Activated CD8-positive, alpha-beta memory T cell treated with anti-CD3 and anti-CD28 coated beads for 4 hours (primary cell): ENCODE data around the gene SLC24A3.

Experiments used
- DNase-seq, 2 donors: peaks; one replicate each; pipeline ENCODE4 v3.0.0-alpha.2; 2020; ENCODE audit warnings: low read depth in 2 of 2

Gene SLC24A3

DNA sequence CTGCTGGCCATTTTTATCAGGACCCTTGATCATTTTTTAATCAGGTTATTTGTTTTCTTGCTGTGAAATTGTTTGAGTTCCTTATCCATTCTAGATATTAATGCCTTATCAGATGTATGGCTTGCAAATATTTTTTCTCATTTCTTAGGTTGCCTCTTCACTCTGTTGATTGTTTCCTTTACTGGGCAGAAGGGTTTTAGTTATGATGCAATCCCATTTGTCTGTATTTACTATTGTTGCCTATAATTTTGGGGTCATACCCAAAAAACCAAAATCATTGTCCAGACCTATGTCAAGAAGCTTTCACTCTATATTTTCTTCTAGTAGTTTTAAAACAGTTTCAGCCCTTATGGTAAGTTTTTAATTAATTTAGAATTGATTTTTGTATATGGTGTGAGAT, 172.5 kb downstream of the SLC24A3 start:
- no peak for DNase-seq

DNA sequence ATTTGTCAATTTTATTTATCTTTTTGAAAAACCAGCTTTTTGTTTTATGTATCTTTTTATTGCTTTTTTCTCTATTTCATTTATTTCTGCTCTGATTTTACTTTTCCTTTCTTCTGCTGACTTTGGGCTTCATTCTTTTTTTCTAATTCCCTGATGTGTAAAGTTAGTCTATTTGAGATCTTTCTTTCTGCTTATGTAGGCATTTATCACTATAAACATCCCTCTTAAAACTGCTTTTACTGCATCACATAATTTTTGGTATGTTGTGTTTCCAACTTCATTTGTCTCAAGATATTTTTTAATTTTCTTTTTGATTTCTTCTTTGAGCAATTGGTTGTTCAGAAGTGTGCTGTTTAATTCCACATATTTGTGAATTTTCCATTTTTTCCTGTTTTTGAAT, 174.8 kb downstream of the SLC24A3 start:
- no peak for DNase-seq

DNA sequence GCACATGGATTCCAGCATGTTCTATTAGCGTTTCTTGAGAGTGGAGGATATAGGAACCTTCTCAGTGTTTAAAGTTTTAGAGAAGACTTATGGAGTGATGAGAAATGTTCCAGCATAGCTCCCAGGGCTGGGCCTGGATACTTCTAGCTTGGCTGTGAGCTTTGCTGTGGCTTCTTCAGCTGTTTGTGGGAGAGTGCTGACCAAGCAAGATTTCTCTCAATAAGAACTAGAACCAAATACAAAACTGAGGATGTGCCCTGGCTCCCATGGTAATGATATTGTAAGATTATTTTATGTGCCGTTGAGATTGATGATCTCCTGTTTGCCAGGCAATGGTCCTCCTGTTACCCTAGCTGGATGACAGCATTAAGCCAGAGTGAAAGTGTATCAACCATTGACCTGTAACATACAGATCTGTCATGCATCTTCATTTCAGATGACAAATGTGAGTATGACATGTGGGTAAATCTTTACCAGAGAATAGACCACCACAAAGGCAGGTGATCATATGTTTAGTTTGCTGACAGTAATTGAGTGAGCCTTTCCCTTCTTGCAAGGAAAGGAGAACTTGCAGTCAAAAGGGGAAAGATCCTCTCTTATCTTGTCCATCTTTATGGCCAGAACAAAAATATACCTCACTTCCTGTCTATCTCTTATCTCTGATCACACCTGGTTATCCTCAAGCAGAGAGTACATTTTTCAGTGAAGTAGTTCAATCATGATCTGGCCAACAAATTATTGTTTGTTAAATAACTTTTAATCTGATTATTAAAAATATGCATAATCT, 180.1 kb downstream of the SLC24A3 start:
- DNase-seq: no peak

DNA sequence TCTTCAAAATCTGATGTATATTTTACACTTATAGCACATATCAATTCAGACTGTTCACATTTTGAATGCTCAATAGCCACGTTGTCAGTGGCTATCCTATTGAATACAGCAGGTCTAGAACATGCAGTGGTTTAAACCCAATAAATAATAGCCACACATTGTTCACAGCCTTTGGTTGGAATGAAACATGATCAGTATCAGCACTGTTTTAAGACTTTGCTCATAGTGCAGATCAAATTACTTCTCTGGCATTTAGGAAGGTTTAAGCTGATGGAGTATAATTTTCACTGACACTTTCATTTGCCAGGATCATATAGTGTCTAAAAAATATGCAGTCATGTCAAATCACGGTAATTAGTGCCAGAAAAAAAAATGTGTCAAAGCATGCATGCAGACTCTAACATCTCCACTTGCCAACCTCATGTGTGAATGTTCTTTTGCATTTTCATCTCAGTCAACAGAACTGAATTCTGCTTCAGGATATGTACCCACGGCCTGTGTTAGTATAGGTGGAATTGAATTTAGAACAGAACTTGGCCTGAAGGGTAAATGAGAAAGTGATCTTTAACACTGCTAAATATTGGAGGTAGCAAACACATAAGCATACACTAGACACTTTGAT, 184.1 kb downstream of the SLC24A3 start:
- DNase-seq: no peak

DNA sequence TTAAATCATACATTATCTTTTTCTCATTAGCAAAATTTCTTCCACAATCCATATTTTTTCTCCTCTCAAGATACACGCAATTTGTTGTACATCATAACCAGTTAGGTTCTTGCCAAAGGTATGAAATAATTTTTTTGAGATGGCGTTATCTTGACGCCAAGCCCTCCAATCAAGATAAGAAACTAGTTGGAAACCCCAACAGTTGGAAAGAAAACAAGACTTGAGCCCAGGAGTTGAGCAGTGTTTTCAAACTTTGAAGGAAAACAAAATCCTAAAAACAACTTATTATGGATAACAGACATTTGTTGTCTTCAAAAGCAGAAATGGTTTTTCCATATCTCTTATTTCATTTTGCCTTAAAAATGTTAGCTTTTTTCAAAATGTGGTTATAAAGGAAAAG, 184.8 kb downstream of the SLC24A3 start:
- DNase-seq: no peak

DNA sequence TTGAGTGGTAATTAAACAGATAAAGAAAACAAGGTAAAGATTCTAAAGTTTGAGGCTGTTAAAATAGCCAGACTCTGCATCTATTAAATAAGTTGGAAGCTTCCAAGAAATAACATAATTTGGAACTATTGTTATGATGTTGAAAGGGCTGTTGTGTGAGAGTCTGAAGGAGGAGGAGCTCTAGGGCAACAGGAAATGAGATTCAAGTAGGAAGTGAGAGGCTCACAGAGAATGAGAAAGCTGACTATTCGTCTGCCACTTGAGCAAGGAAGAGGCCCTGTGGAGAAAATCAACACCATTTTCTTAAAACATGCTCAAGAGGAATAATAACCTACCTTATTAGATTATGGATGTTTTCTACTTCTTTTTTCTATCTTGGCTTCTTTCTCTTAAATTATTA, 185.2 kb downstream of the SLC24A3 start:
- DNase-seq: no peak

DNA sequence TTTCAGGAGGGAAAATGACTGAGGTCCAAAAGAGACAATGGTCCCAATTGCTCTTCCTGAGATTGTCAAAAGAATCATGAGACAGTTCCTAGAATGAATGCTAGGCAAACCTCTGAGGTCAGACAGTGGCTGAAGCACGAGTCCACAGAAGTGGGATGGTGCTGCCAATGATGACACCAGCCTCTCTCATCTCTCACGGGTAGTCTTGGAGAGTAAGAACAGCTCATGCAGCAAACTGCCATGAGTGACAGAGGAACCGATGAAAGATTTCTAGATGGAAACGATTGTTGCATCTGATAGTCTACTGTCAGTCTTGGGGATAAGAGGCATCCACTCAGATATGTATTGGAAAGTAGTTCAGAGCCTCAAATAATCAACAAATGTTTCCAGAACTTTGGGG, 188.7 kb downstream of the SLC24A3 start:
- DNase-seq: no peak

DNA sequence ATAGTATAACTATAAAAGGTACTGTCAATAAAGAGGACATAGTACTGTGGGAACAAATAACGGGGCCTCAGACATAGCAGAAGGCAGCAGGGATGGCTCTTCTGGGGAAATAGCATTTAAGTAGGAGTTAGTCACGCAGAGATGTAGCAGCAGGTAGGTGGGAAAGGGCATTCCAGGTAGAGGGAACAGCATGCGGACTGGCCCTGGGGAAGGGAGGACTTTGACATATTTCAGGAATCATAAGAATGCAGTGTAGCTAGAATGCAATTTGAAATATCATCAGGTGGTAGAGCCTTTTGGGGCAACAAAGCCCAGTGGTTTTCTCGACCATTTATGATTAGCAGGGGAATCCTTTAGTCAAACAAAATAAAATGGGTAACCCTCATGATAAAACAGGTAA, 191.1 kb downstream of the SLC24A3 start:
- DNase-seq: no peak

DNA sequence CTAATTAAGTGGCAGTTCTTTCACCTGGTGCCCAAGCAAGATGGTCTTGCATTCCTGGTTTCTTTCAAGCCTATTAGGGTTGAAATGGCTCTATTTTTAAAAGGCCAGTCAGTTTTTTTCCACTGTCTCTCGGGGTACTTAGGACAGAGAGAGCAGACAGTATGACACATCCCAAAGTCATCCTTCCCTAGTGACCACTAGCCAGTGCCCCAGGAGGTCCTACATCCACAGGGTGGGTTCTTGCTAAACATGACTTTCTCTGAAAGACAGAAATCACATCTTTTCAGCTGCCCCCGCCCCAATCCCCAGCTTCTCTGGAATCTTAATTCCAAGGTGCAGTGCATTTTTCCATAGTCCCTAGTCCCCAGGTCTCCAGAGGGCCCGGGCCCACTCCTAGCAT, 192.4 kb downstream of the SLC24A3 start:
- no peak for DNase-seq

DNA sequence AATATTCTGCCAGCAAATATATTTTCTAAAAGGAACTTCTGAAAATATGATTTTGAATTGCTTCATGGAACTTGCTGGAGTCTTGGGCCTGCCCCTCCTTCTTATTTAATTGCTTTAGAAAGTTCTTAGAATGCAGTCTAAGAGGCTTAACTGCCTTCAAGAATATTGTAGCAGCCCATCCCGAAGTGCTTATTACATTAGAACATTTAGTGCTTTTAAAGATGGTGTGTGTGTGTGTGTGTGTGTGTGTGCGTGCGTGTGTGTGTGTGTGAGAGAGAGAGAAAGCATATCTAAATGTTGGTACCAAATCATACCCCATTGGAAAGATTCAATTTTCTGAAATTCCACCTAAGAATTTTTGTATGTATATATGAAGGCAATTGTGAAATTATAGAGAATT, 193.5 kb downstream of the SLC24A3 start:
- no peak for DNase-seq

DNA sequence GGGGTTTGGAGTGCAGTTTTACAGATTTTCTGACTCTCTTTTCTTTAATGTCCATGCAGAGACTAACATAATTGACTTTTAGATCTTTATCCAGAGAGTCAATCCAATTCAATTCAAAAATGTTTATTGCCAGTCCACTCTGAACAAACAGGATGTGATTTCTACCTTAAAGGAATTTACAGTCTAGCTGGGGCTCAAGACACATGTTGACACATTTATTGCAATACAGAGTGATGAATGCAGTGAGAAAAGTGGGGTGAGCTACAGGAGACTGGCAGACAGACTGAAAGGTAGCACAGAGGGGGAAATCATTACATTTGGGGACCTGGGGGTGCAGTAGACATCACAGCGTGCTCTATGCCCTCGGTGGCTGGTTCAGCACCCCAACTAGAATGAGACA, 193.9 kb downstream of the SLC24A3 start:
- DNase-seq: no peak

DNA sequence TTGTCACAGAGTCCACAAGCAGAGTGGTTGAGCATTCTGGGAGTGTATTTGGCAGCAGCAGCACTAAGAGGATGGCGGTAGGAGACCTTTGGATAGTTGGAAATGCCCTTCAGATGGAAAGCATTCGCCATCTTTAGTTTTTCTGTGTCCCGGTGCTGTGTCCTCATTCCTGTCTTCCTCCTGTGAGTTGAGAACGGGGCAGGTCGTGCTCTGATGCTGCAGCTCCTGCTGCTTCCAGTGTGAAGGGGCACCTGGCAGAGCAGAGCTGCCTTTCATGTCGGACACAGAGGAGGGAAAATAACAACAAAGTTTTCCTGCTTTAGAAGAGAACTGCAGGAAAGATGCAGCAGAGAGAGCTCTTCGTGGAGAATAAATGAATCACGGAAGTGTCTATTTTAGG, 194.8 kb downstream of the SLC24A3 start:
- DNase-seq: no peak

DNA sequence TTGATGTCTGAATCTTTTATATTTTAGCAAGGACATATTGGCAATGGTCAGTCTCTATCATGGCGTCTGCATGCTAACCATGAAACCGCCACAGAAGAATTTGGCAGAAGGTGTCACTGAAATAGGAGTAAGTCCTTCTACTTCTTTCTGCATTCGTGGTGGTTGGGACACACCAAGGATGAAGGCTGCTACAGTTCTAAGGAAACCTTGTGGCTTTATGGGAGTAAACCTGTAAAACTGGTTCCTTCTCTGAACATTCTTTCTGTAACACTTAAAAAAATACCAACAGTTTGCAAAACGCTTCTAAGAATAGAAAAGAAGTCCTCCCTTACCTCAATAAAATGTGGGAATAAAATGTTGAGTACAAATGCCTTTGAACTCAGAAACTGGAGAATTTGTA, 195.3 kb downstream of the SLC24A3 start:
- no peak for DNase-seq

DNA sequence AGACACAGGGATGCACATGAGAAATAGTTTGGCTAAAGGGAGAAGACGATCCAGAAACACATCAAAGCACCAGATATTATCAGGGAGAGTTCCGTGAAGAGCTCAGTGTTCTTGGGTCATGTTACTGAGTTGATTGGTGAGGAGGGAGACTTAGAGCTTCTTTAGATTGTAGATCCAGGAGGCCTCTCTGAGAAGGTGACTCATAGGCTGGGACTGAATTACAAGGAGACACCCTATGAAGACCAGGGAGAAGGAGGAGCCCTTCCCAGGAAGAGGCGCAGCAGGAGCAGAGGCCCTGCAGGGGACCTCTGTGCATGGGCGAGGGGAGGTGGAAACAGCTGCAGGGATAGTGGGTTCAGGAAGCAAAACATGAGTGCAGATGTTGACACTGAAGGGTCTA, 196.5 kb downstream of the SLC24A3 start:
- no peak for DNase-seq

DNA sequence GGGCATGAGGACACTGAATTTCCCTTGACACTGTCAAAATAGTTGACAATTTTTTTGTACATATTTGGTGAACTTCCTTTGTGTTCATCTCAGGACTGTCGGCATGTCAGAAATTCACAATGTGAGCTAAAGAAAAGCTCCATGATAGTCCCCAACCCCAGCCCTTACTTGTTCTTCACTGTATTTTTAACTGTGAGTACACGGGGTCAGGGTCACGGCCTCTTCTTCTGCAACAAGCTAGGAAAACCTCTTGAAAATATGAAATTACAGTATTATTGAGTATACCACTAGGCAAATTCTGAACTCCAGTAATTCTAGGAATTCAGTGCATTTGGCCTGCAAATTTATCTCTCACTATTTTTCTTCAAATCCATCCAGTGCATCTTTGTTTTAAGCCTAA, 199.4 kb downstream of the SLC24A3 start:
- DNase-seq: no peak

DNA sequence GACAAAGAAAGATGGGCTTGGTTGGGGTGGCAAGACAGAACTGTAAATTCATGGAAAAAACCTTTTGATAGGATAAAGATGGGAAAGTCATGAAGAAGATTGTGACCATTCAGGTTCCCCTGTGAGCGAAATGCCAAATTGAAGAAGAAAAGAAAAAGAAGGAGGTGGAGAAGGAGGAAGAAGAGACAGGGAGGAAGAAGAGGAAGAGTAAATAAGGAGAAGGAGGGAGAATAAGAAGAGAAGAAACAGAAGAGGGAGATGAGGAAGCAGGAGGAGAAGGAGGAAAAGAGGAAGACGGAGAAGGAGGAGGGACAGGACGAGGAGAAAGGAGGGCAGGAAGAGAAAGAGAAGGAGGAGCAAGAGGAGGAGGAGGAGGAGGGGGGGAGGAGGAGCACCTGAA, 199.8 kb downstream of the SLC24A3 start:
- no peak for DNase-seq

DNA sequence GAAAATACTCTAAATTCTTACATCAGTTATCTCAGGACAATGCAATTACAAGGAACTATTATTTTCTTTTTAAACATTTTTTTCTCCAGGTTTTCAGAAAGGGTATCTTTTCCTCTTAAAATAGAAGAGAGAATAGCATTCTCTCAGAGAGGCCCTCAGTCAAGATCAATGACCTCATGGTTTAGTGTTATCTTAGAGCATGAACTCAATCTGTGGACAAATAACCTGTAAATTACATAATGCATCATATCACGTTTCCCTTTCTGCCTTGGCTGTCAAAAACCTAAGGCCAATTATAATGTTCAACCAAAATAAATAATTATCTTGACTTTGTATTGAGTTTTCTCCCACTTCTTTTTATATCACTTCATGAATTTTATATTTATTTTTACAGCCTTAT, 202.2 kb downstream of the SLC24A3 start:
- DNase-seq: no peak

DNA sequence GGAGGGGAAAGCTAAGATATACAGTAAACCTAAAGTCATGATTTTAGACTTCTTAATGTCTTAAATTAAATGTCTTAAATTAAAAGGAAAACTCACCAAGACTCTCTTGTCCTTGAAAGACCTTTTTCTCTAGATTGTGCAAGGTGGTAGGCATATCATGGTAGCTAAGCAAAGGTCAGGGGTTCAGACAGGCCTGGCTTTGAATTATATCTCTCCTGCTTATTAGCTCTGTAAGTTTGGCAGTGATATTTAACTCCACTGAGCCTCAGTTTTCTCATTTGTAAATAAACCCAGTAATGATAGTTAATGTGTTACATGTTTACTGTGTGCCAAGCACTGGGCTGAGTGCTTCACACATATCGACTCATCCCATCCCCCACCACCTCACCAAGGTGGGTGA, 203.3 kb downstream of the SLC24A3 start:
- DNase-seq: no peak

DNA sequence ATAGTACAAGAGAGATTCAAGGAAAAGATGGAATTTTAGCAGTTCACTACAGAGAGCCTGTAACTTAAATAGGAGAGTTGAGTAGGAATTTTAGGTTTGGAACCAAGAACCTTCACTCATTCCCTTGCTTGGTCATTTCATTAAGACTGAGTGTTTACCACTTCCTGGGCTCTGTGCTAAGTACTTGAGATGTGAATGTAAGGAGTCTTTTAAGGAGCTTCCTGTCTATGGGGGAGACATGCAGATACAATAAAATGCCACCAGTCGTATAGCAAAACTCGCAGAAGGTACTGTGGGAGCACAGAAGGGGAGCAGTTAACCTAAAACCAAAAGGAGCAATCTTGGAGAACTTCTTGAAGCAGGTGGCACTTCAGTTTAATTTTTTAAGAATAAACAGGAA, 204.2 kb downstream of the SLC24A3 start:
- DNase-seq: no peak

DNA sequence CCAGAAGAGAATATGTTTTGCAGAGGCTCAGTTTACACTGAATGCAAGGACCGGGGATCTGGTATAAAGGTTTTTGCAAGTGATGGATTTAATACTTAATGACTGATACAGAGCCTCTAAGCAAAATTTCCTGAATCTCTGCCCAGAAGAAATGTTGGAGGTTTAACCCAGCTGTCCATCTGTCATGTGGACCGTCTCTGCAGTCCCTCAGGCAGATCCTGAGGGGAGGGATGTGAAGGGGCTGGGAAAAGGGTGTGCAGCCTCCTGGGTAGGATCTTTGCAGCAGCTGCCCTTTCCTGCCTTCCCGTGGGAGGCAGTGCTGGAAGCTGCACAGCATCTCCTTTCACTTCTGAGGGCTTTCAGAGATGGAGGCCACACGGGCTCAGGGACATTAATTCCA, 207.0 kb downstream of the SLC24A3 start:
- no peak for DNase-seq

DNA sequence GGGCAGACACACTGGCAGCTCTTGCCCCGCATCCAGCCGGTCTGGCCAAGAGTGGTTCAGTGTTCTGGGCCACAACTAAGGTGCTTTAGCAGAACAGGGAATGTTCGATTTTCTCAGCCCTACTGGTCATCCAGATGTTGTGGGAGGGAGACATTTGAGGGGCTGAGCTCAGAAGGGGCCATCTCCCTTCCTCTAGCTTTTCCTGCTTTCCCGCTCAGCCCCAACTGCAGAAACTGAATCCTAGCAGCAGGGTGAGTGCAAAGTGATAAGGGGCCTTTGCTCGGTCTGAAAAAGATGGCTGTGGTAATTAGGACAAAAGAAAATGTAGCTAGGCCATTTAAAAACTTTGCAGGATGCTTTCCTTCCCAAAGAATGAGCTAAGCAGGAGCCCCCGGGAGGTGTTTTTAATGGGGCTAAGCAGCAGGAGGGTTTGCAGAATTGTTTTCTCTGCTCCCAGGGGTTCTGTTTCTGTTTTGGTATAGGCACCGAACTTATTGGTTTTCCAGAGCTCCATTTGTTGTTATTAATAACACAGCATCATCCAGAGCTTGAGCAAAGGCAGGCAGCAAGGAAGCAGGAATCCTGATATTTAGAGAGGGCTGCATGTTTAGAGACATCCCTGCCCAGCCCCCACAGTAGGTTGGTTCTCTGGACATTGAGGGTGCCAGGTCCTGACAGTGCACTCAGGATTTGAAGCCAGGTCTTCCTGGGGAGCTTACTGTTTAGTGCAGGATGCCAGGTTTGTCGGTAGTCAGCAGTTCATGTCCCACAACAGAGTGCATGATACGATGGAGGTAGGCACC, 210.9 kb downstream of the SLC24A3 start:
- DNase-seq: no peak

DNA sequence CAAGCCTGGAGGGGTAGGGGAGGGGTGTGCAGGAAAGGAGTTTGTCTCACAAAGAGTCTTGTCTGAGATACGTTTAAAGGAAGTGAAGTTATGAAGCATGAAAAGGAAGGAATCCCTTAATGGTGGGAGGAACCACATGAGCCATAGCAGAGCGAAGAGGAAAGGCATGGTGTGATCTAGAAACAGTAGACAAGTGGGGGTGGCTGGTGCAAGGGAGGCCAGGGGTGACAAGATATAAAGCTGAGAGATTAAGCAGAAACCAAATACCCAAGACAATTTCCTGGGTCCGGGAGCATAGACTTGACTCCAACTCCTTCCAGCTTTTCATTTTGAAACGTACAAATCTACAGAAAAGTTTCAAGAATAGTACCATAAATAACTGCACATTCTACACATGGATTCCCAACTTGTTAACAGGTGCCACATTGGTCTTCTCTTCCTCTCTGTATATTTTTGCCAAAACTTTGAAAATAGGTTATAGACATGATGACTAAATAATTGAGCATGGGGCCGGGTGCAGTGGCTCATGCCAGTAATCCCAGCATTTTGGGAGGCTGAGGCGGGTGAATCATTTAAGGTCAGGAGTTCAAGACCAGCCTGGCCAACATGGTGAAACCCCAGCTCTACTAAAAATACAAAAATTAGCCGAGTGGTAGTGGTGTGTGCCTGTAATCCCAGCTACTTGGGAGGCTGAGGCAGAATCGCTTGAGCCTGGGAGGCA, 211.6 kb downstream of the SLC24A3 start:
- DNase-seq: no peak
